OCI-LY1 (cell line): Measurements from ENCODE around the gene NPAS3.

Source experiments
- H2AFZ ChIP-seq: fragments of 200-600 bp; sonication (generic), shearing (Covaris generic); 2 replicates; pipeline ENCODE4 v1.6.0; 2014; ENCODE audit warnings: antibody characterized with exemption, mild to moderate bottlenecking, low read length
- H3F3A ChIP-seq: fragments of 200-600 bp; sonication (generic), shearing (Covaris generic); 2 replicates; pipeline ENCODE4 v1.6.0; 2014; ENCODE audit warnings: mild to moderate bottlenecking, antibody characterized with exemption, low read length, moderate library complexity; ENCODE audit not compliant: insufficient read depth
- H3K27ac ChIP-seq: fragments of 200-600 bp; sonication (generic); 2 replicates; pipeline ENCODE4 v1.5.1; 2014; ENCODE audit warnings: low read length, mixed run types, mild to moderate bottlenecking, low read depth; ENCODE audit not compliant: poor library complexity, severe bottlenecking
- H3K27me3 ChIP-seq: fragments of 200-600 bp; sonication (generic); 2 replicates; pipeline ENCODE4 v1.6.0; 2014; ENCODE audit warnings: antibody characterized with exemption, mild to moderate bottlenecking, low read length, moderate library complexity; ENCODE audit not compliant: insufficient read depth
- H3K36me3 ChIP-seq: fragments of 200-600 bp; sonication (generic); 2 replicates; pipeline ENCODE4 v1.6.1; 2014; ENCODE audit warnings: mild to moderate bottlenecking, antibody characterized with exemption, low read length, moderate library complexity, mixed read lengths; ENCODE audit not compliant: insufficient read depth
- H3K4me1 ChIP-seq: fragments of 200-600 bp; sonication (generic); 2 replicates; pipeline ENCODE4 v1.5.1; 2014; ENCODE audit warnings: mild to moderate bottlenecking, low read length, moderate library complexity; ENCODE audit not compliant: insufficient read depth, severe bottlenecking
- H3K4me2 ChIP-seq: fragments of 200-600 bp; sonication (generic), shearing (Covaris generic); 2 replicates; pipeline ENCODE4 v1.6.1; 2014; ENCODE audit warnings: low read length
- H3K4me3 ChIP-seq: fragments of 200-600 bp; sonication (generic); 2 replicates; pipeline ENCODE4 v1.5.1; 2014; ENCODE audit warnings: low read length, low read depth, mild to moderate bottlenecking, mixed read lengths; ENCODE audit not compliant: poor library complexity, severe bottlenecking
- H3K79me2 ChIP-seq: fragments of 200-600 bp; shearing (Covaris generic); 2 replicates; pipeline ENCODE4 v1.6.1; 2016; ENCODE audit warnings: mixed run types, low read length, mixed read lengths; ENCODE audit not compliant: insufficient read depth
- H3K9ac ChIP-seq: fragments of 200-600 bp; sonication (generic), shearing (Covaris generic); 2 replicates; pipeline ENCODE4 v1.6.1; 2014; ENCODE audit warnings: mild to moderate bottlenecking, low read length, mixed read lengths
- H3K9me2 ChIP-seq: fragments of 200-600 bp; sonication (generic), shearing (Covaris generic); 2 replicates; pipeline ENCODE4 v1.6.1; 2014; ENCODE audit warnings: low read depth, mild to moderate bottlenecking, low read length, mixed read lengths
- H3K9me3 ChIP-seq: fragments of 200-600 bp; shearing (Covaris generic); 2 replicates; pipeline ENCODE4 v1.6.1; 2014; ENCODE audit warnings: low read length, mixed read lengths
- H4K20me1 ChIP-seq: fragments of 200-600 bp; sonication (generic), shearing (Covaris generic); 2 replicates; pipeline ENCODE4 v1.6.0; 2016; ENCODE audit warnings: mild to moderate bottlenecking, low read length; ENCODE audit not compliant: insufficient read depth
- EZH2 ChIP-seq: fragments of 200-600 bp; sonication (generic), shearing (Covaris generic); IDR thresholded peaks from 2 replicates; pipeline ENCODE4 v1.8.0; 2017; ENCODE audit warnings: borderline replicate concordance, mixed run types, mild to moderate bottlenecking, antibody characterized with exemption, low read length, moderate library complexity, mixed read lengths
- TF ChIP-seq, protein P1 (sequence below): fragments of 200-600 bp; sonication (generic), shearing (Covaris generic); IDR thresholded peaks from 2 replicates; pipeline ENCODE4 v1.5.1; 2017; ENCODE audit warnings: mild to moderate bottlenecking, antibody characterized with exemption, low read length, moderate library complexity, mixed read lengths

Gene NPAS3

DNA sequence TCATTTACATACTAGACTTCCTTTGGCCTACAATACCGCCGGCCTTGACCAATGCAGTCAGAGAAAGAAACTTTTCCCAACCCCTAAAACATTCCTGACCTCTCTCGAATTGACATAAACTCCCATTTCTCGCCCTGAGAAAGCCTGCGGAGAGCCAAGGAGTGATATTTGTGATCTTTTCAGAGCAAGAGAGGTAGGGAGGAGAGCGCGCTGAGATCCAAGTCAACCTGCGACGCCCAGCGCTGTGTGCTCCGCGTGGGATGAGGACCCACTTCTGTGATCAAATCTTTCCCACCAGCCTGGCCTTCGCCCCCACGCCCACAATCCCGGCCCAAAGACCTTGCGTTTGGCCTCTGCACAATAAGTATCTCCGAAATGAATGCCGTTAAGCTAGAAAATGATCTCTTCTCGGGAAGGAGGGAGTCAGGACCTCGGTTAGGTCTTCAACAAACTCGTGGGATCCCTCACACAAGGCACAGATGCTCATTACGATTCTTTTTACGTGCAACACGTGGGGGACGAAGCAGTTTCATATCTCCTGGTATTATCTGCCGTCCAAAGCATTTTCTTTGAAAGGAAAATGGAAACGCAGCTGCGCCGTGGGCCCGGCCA, 6.3 kb upstream of the NPAS3 start:
- no peaks in the 10 kb centered on the region for H3K9me2 ChIP-seq
- no peak overlapping the region for H3K4me3 ChIP-seq
- no peaks in the 10 kb centered on the region for H3K4me1 ChIP-seq
- no peaks in the 10 kb centered on the region for H4K20me1 ChIP-seq
- H3F3A ChIP-seq, result no peaks in the 10 kb centered on the region
- no peaks in the 10 kb centered on the region for H3K36me3 ChIP-seq
- TF ChIP-seq EZH2, result no peak
- TF ChIP-seq, protein P1, sequence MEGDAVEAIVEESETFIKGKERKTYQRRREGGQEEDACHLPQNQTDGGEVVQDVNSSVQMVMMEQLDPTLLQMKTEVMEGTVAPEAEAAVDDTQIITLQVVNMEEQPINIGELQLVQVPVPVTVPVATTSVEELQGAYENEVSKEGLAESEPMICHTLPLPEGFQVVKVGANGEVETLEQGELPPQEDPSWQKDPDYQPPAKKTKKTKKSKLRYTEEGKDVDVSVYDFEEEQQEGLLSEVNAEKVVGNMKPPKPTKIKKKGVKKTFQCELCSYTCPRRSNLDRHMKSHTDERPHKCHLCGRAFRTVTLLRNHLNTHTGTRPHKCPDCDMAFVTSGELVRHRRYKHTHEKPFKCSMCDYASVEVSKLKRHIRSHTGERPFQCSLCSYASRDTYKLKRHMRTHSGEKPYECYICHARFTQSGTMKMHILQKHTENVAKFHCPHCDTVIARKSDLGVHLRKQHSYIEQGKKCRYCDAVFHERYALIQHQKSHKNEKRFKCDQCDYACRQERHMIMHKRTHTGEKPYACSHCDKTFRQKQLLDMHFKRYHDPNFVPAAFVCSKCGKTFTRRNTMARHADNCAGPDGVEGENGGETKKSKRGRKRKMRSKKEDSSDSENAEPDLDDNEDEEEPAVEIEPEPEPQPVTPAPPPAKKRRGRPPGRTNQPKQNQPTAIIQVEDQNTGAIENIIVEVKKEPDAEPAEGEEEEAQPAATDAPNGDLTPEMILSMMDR, result no peak
- H3K9me3 ChIP-seq, result no peaks in the 10 kb centered on the region
- H3K79me2 ChIP-seq, result no peaks in the 10 kb centered on the region
- no peak overlapping the region for H3K4me2 ChIP-seq
- H3K27ac ChIP-seq, result no peak overlapping the region
- no peaks in the 10 kb centered on the region for H3K27me3 ChIP-seq
- H3K9ac ChIP-seq, result no peak overlapping the region
- no peak overlapping the region for H2AFZ ChIP-seq

DNA sequence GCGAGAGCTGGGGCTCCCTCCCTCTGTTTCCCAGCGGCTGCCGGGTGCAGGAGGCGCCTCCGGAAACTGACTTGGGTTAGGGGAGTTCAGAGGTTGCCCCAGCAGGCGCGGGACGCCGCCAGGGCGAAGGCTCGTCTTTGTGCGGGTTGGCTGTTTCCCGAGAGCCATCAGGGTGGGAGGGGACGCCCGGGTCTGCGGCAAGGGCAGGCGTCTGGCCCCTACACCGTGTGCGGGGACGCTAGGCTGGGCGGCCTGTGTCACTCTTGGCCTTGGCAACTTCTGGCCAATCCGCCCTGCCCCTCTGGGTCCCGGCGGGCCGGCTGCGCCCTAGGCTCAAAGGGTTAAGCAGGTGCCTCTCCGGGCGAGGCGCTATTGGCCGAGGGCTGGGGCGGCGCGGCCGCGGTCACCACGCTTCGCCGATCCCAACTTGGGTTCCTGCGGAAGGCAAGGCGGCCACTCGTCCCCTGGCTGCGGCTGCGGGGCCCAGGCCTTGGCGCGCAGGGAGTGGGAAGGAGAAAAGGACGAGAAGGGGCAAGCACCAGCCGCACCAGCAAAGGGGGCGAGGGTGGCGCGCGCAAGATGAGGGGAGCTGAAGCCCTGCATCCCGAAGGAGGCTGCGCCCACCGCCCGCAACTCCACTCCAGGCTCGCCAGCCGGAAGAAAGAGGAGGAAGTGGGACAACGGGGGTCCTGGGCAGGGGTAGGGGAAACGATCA, 5.6 kb upstream of the NPAS3 start:
- Histone ChIP-seq H3K4me2 (no peak overlapping the region), H3K36me3 (no peaks in the 10 kb centered on the region), H2AFZ (no peak overlapping the region), H3K4me1 (no peaks in the 10 kb centered on the region), H3K4me3 (no peak overlapping the region), H3K27ac (no peak overlapping the region), H3F3A (no peaks in the 10 kb centered on the region), H3K9me3 (no peaks in the 10 kb centered on the region), H4K20me1 (no peaks in the 10 kb centered on the region), H3K9me2 (no peaks in the 10 kb centered on the region), H3K9ac (no peak overlapping the region), H3K27me3 (no peaks in the 10 kb centered on the region), H3K79me2 (no peaks in the 10 kb centered on the region)
- no peak for TF ChIP-seq EZH2
- TF ChIP-seq, protein P1, result no peak

DNA sequence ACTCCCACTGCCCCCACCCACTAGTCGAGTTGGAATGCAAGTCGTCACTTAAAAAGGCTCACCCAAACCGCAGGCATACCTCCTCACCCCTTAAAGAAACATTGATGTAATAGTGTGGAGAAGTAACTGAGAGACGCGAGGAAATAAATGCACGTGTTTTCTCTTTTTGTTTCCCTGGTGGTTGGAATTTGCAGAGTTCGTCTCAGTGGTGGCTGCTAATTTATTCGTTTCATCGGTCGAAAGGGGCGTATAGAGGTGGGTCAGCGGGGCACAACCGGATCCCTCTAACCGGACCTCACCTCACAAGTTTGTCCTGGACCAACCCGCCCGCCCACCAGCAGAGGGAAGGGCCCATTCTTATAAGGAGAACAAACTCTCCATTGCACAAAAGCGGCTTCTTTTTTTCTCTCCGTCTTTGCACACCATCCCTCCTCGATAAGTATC, 5.0 kb upstream of the NPAS3 start:
- Histone ChIP-seq H3K4me3 (no peak overlapping the region), H3K36me3 (no peaks in the 10 kb centered on the region), H3K4me2 (no peak overlapping the region), H3K27ac (no peak overlapping the region), H3K27me3 (no peaks in the 10 kb centered on the region), H3K79me2 (no peaks in the 10 kb centered on the region), H4K20me1 (no peaks in the 10 kb centered on the region), H3K9me3 (no peaks in the 10 kb centered on the region), H3K4me1 (no peaks in the 10 kb centered on the region), H3F3A (no peaks in the 10 kb centered on the region), H3K9me2 (no peaks in the 10 kb centered on the region), H3K9ac (no peak overlapping the region), H2AFZ (no peak overlapping the region)
- TF ChIP-seq, protein P1, result no peak
- TF ChIP-seq EZH2, result no peak
